GM23338 (cell line): ENCODE measurements around the gene GJB5. TPM values are rescaled to one million over a fixed set of nuclear protein-coding genes. Genes with fewer than 3 reads are reported as not detected.

Experiments used
- ATAC-seq: fragments of 200-7000 bp; cut with Tn5 transposase; 3 replicates; pipeline ENCODE4 v1.9.1; 2020
- DNase-seq: peaks from one replicate; pipeline ENCODE4 v3.0.0-alpha.2; 2015; ENCODE audit warnings: low spot score
- H2AFZ ChIP-seq: fragments of 200-600 bp; sonication (generic); 2 replicates; pipeline ENCODE4 v1.8.0; 2016; ENCODE audit warnings: antibody characterized with exemption, mild to moderate bottlenecking, moderate library complexity
- H3F3A ChIP-seq: fragments of 200-600 bp; sonication (generic); replicated peaks from 2 replicates; pipeline ENCODE4 v1.8.0; 2017; ENCODE audit warnings: antibody characterized with exemption, mixed run types, low read depth
- H3K27ac ChIP-seq: fragments of 200-600 bp; sonication (generic); 2 replicates; pipeline ENCODE4 v1.6.1; 2016; ENCODE audit warnings: low read depth
- H3K27me3 ChIP-seq: fragments of 200-600 bp; sonication (generic); 2 replicates; pipeline ENCODE4 v1.8.0; 2016; ENCODE audit warnings: mild to moderate bottlenecking, mixed run types, moderate library complexity; ENCODE audit not compliant: insufficient read depth
- H3K36me3 ChIP-seq: fragments of 200-600 bp; sonication (generic); 2 replicates; pipeline ENCODE4 v1.8.0; 2016; ENCODE audit warnings: mild to moderate bottlenecking; ENCODE audit not compliant: insufficient read depth
- H3K4me1 ChIP-seq: fragments of 200-600 bp; sonication (generic); 2 replicates; pipeline ENCODE4 v1.8.0; 2016; ENCODE audit warnings: mild to moderate bottlenecking, moderate library complexity; ENCODE audit not compliant: insufficient read depth
- H3K4me2 ChIP-seq: fragments of 200-600 bp; sonication (generic); 2 replicates; pipeline ENCODE4 v1.7.1; 2017; ENCODE audit warnings: mixed run types
- H3K4me3 ChIP-seq: fragments of 200-600 bp; sonication (generic); 2 replicates; pipeline ENCODE4 v1.6.1; 2016; ENCODE audit warnings: mixed run types
- H3K79me2 ChIP-seq: fragments of 200-600 bp; sonication (generic); replicated peaks from 2 replicates; pipeline ENCODE4 v1.8.0; 2017; ENCODE audit warnings: mild to moderate bottlenecking; ENCODE audit not compliant: insufficient read depth
- H3K9me2 ChIP-seq: fragments of 200-600 bp; sonication (generic); 2 replicates; pipeline ENCODE4 v1.8.0; 2017; ENCODE audit not compliant: insufficient read depth
- H4K20me1 ChIP-seq: fragments of 200-600 bp; sonication (generic); replicated peaks from 2 replicates; pipeline ENCODE4 v1.8.0; 2017; ENCODE audit warnings: mild to moderate bottlenecking; ENCODE audit not compliant: insufficient read depth
- H3K27ac Mint-ChIP-seq: 2 replicates; pipeline ENCODE4 v1.8.0; 2020; ENCODE audit warnings: inconsistent platforms, mild to moderate bottlenecking, moderate library complexity, mixed read lengths
- H3K27me3 Mint-ChIP-seq: 3 replicates; pipeline ENCODE4 v1.8.0; 2022; ENCODE audit warnings: low read depth, mild to moderate bottlenecking, moderate library complexity, mixed read lengths, inconsistent platforms; ENCODE audit not compliant: insufficient read depth, poor library complexity
- H3K36me3 Mint-ChIP-seq: 3 replicates; pipeline ENCODE4 v1.8.0; 2021; ENCODE audit warnings: low read depth, mild to moderate bottlenecking, inconsistent platforms, moderate library complexity, mixed read lengths
- H3K4me1 Mint-ChIP-seq: 3 replicates; pipeline ENCODE4 v1.8.0; 2020; ENCODE audit warnings: mild to moderate bottlenecking, inconsistent platforms, mixed read lengths
- H3K4me3 Mint-ChIP-seq: 3 replicates; pipeline ENCODE4 v1.8.0; 2021; ENCODE audit warnings: moderate library complexity, mild to moderate bottlenecking, inconsistent platforms, mixed read lengths
- H3K9me3 Mint-ChIP-seq: 3 replicates; pipeline ENCODE4 v1.8.0; 2020; ENCODE audit warnings: moderate library complexity, mild to moderate bottlenecking, inconsistent platforms, mixed read lengths
- CREB1 ChIP-seq: fragments of 250-450 bp; sonication (Bioruptor Pico); IDR thresholded peaks from 2 replicates; pipeline ENCODE4 v1.5.0; 2020; ENCODE audit warnings: low read depth, mild to moderate bottlenecking, moderate library complexity
- EZH2 ChIP-seq: fragments of 200-600 bp; sonication (generic); IDR thresholded peaks from one replicate; pipeline ENCODE4 v1.8.0; 2017; ENCODE audit warnings: antibody characterized with exemption, mild to moderate bottlenecking, low read depth; ENCODE audit not compliant: unreplicated experiment
- EZH2phosphoT487 ChIP-seq: fragments of 200-600 bp; sonication (generic); IDR thresholded peaks from one replicate; pipeline ENCODE4 v1.8.1; 2018; ENCODE audit warnings: antibody characterized with exemption; ENCODE audit not compliant: unreplicated experiment
- JUNB ChIP-seq: IDR thresholded peaks from one replicate; pipeline ENCODE4 v1.6.1; 2016; ENCODE audit warnings: antibody characterized with exemption; ENCODE audit not compliant: unreplicated experiment
- NANOG ChIP-seq: IDR thresholded peaks from 2 replicates; pipeline ENCODE4 v1.6.1; 2016; ENCODE audit warnings: antibody characterized with exemption, borderline replicate concordance
- POLR2AphosphoS5 ChIP-seq: IDR thresholded peaks from 2 replicates; pipeline ENCODE4 v1.6.1; 2016; ENCODE audit warnings: antibody characterized with exemption, low read depth
- STAT1 ChIP-seq: IDR thresholded peaks from one replicate; pipeline ENCODE4 v1.6.1; 2016; ENCODE audit warnings: antibody characterized with exemption; ENCODE audit not compliant: unreplicated experiment
- ZNF114 ChIP-seq: fragments of 250-450 bp; sonication (Bioruptor Pico); IDR thresholded peaks from 2 replicates; pipeline ENCODE4 v1.5.0; 2020; ENCODE audit warnings: mild to moderate bottlenecking, moderate library complexity
- ZNF331 ChIP-seq: fragments of 250-450 bp; sonication (Bioruptor Pico); IDR thresholded peaks from 2 replicates; pipeline ENCODE4 v1.5.0; 2020; ENCODE audit warnings: low read depth, mild to moderate bottlenecking, moderate library complexity
- polyA plus RNA-seq: library from polyadenylated mRNA; unstranded; fragments of >200 nt; fragmentation: Nextera tagmentation; extraction: Ambion mirVana; gene quantifications from 2 replicates; pipeline ENCODE4 v1.2.1, GENCODE V29; 2016
- total RNA-seq: library from RNA; depleted of rRNA; stranded (reverse); fragments of >200 nt; shearing (Covaris generic); gene quantifications from 2 replicates; pipeline ENCODE4 v1.2.3, GENCODE V29; 2014
- TF ChIP-seq, protein P1 (sequence below), 2 experiments: fragments of 200-600 bp in 1 of 2; sonication (generic) in 1 of 2; conservative IDR thresholded peaks; 2 replicates each; pipeline versions ENCODE4 v1.5.1 to v1.6.1; 2016 to 2017; ENCODE audit warnings: antibody characterized with exemption in 2 of 2, low read depth in 2 of 2, mild to moderate bottlenecking in 2 of 2, moderate library complexity in 1 of 2
- TF ChIP-seq, protein P2 (sequence below): IDR thresholded peaks from 2 replicates; pipeline ENCODE4 v1.6.1; 2016; ENCODE audit warnings: antibody characterized with exemption

GJB5 gene
- total and polyA plus RNA-seq, 2 experiments from 2014 or later: 1.4 TPM; not detected in 1

DNA sequence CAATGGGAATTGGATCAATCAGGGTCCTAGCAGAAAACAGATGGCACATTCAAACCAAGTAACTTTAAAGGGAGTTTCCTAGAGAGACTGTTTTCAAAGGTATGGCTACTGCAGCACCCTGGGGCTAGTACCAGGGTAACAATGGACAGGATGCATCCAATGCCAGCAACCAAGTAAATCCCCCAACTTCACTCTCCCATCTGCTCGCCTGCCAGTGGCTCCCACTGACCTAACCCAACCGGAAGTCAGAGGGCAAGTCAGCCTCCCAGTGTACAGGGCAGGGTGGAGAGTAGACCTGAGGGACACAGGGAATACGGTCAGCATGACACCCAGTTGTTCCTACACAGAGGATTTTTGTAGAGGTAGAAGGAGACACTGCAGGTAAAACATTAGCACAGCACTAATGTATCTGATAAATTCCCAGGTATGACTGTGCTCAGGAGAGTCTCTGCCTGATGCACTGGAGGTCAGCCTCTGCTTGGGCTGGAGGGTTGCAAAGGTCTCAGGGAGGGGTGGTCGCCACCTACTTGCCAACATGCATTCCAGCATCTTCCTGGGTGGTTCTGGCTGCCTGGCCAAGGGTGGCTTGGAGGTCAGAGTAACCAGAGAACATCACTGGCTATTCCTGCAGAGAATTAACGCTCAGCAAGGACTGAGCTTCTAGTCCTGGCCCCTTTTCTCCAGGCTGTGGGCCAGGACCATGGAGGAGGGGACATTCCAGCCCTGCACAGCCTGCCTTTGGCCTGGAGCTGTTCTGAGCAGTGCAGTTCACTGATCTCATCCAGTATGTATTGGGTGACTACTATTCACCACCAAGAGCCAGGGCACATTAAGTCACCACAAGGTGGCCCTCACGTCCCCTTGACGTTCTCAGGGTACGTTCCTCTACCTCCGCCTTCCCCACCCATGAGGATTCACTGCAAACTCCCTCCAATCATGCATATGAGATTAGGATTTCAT is 32.9 kb downstream of the GJB5 start:
- Histone ChIP-seq H3K4me3 (no peak overlapping the region), H3F3A (no peaks in the 10 kb centered on the region), H3K9me2 (no peaks in the 10 kb centered on the region), H3K4me1 (no peaks in the 10 kb centered on the region), H3K79me2 (no peaks in the 10 kb centered on the region), H3K27me3 (peaks cover 14% of the 10 kb centered on the region), H3K36me3 (no peaks in the 10 kb centered on the region), H2AFZ (no peak overlapping the region), H3K27ac (no peak overlapping the region), H4K20me1 (no peaks in the 10 kb centered on the region), H3K4me2 (no peak overlapping the region)
- TF ChIP-seq, protein P1, sequence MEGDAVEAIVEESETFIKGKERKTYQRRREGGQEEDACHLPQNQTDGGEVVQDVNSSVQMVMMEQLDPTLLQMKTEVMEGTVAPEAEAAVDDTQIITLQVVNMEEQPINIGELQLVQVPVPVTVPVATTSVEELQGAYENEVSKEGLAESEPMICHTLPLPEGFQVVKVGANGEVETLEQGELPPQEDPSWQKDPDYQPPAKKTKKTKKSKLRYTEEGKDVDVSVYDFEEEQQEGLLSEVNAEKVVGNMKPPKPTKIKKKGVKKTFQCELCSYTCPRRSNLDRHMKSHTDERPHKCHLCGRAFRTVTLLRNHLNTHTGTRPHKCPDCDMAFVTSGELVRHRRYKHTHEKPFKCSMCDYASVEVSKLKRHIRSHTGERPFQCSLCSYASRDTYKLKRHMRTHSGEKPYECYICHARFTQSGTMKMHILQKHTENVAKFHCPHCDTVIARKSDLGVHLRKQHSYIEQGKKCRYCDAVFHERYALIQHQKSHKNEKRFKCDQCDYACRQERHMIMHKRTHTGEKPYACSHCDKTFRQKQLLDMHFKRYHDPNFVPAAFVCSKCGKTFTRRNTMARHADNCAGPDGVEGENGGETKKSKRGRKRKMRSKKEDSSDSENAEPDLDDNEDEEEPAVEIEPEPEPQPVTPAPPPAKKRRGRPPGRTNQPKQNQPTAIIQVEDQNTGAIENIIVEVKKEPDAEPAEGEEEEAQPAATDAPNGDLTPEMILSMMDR (conservative IDR thresholded peaks at IDR 0.05; ENCODE audit: low read depth in 2 of 2): peak; percentile 63 to 87
- TF ChIP-seq CREB1 (no peak), ZNF331 (CRISPR knock-in tag) (no peak), ZNF114 (CRISPR knock-in tag) (no peak)
- Mint-ChIP-seq H3K27me3 (peaks cover 25% of the 10 kb centered on the region), H3K4me1 (peaks cover 7% of the 10 kb centered on the region), H3K9me3 (no peaks in the 10 kb centered on the region), H3K27ac (no peak overlapping the region), H3K36me3 (no peaks in the 10 kb centered on the region), H3K4me3 (no peak overlapping the region)
- DNase-seq (peak; percentile 64), ATAC-seq (peak; percentile 55)

DNA sequence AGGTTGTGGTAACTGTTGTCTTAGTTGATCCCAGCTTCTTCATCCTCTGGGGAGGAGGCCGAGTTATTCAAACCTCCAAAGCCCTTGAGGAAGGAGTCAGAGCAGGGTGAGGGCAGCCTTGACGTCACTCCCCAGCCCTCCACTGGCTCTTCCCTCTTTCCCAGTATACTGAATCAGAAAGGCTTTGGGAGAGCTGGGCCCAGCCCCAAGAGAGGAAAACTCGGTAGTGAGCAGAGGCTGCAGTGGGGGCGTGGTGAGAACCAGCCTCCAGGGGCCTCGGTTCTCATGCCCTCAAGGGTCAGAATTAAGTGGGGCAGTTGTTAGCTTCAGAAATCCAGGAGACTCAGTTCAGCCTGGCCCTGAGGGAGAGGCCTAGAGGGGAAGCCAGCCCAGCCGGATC is 36.1 kb downstream of the GJB5 start:
- H4K20me1 ChIP-seq: no peaks in the 10 kb centered on the region
- no peak overlapping the region for H3K4me3 ChIP-seq
- Mint-ChIP-seq H3K27me3 (peaks cover 28% of the 10 kb centered on the region), H3K4me3 (no peak overlapping the region), H3K27ac (no peak overlapping the region), H3K9me3 (no peaks in the 10 kb centered on the region), H3K4me1 (peaks cover 8% of the 10 kb centered on the region), H3K36me3 (no peaks in the 10 kb centered on the region; the same call in 2 of the 3 replicates)
- H3K27ac ChIP-seq: no peak overlapping the region
- H3F3A ChIP-seq: no peaks in the 10 kb centered on the region
- no peaks in the 10 kb centered on the region for H3K79me2 ChIP-seq
- H3K4me2 ChIP-seq: no peak overlapping the region
- no peak overlapping the region for H2AFZ ChIP-seq
- H3K4me1 ChIP-seq: no peaks in the 10 kb centered on the region
- no peaks in the 10 kb centered on the region for H3K9me2 ChIP-seq
- peaks cover 23% of the 10 kb centered on the region; the same call in 1 of the 2 replicates for H3K27me3 ChIP-seq
- no peaks in the 10 kb centered on the region for H3K36me3 ChIP-seq
- DNase-seq (no peak), ATAC-seq (no peak)
- TF ChIP-seq, protein P2, sequence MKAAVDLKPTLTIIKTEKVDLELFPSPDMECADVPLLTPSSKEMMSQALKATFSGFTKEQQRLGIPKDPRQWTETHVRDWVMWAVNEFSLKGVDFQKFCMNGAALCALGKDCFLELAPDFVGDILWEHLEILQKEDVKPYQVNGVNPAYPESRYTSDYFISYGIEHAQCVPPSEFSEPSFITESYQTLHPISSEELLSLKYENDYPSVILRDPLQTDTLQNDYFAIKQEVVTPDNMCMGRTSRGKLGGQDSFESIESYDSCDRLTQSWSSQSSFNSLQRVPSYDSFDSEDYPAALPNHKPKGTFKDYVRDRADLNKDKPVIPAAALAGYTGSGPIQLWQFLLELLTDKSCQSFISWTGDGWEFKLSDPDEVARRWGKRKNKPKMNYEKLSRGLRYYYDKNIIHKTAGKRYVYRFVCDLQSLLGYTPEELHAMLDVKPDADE: no peak
- TF ChIP-seq EZH2: no peak
- no peak for TF ChIP-seq ZNF114 (CRISPR knock-in tag)
- TF ChIP-seq NANOG: no peak
- TF ChIP-seq STAT1: no peak
- TF ChIP-seq EZH2phosphoT487: no peak
- no peak for TF ChIP-seq JUNB
- no peak for TF ChIP-seq CREB1
- TF ChIP-seq ZNF331 (CRISPR knock-in tag): no peak
- TF ChIP-seq, protein P1 (conservative IDR thresholded peaks at IDR 0.05; ENCODE audit: low read depth in 2 of 2): no peak
- no peak for TF ChIP-seq POLR2AphosphoS5
